Ovary (tissue), 9 donors: Measurements from ENCODE around the gene RAB8B. TPM values are rescaled to one million over a fixed set of nuclear protein-coding genes. Genes with fewer than 3 reads are reported as not detected.
A peak's percentile ranks its signal among the peaks of the same experiment; 100 is the strongest.

Experiments
- DNase-seq, 5 donors: peaks; one replicate each; pipeline ENCODE4 v3.0.0-alpha.2; 2019 to 2020
- H3K27ac ChIP-seq, 2 donors: fragments of 200-600 bp; one replicate each; pipeline versions ENCODE4 v1.5.1 to v1.8.0; 2019 to 2022
- H3K27me3 ChIP-seq: fragments of 200-600 bp; one replicate; pipeline ENCODE4 v1.8.0; 2022
- H3K36me3 ChIP-seq: fragments of 200-600 bp; sonication (generic); one replicate; pipeline ENCODE4 v1.5.1; 2019
- H3K4me1 ChIP-seq: one replicate; pipeline ENCODE4 v1.8.1; 2013; ENCODE audit warnings: mild to moderate bottlenecking, moderate library complexity; ENCODE audit not compliant: insufficient read depth
- H3K4me3 ChIP-seq: fragments of 200-600 bp; sonication (generic); one replicate; pipeline ENCODE4 v1.5.1; 2017
- H3K9me3 ChIP-seq, 2 donors: fragments of 200-600 bp in 1 of 2; sonication (generic) in 1 of 2; one replicate each; pipeline versions ENCODE4 v1.5.1 to v1.8.1; 2013 to 2019; ENCODE audit warnings: mild to moderate bottlenecking in 1 of 2, moderate library complexity in 1 of 2
- EP300 ChIP-seq: sonication (generic); formaldehyde crosslinking; IDR thresholded peaks from one replicate; pipeline ENCODE4 v1.6.1; 2017; ENCODE audit warnings: antibody characterized with exemption
- POLR2A ChIP-seq: fragments of 450-650 bp; IDR thresholded peaks from one replicate; pipeline ENCODE4 v1.6.1; 2017; ENCODE audit warnings: antibody characterized with exemption, mild to moderate bottlenecking, moderate library complexity
- WGBS, 3 donors: extraction: QIAGEN DNeasy Blood & Tissue Kit in 1 of 3; methylation state at CpG; one replicate each; pipeline versions ENCODE4 v1.1.5 to v1.1.7; 2013 to 2017; 5-methylcytosine and 5-hydroxymethylcytosine counted together
- intact Hi-C, 4 donors: fragments of 100-400 bp; cut with DNase I; formaldehyde crosslinking; loops; one replicate each; pipeline versions ENCODE4 v1.11.0 to v1.15.1; 2022 to 2023
- polyA plus RNA-seq, 2 donors: library from polyadenylated mRNA; stranded (reverse); fragments of 200-250 nt in 1 of 2; fragments of 350-450 nt in 1 of 2; fragmentation: Illumina TruSeq in 1 of 2; extraction: RNeasy Lipid Tissue Mini Kit (QIAGEN cat#74804) in 1 of 2; gene quantifications; one replicate each; pipeline ENCODE4 v1.2.3, GENCODE V29; 2013 to 2014
- total RNA-seq, 7 donors: library from RNA; depleted of rRNA in 2 of 7; stranded (reverse); fragments of >200 nt in 2 of 7; fragmentation: NEBNext Ultra II Directional in 3 of 7; extraction: Animal tissue kit (Norgen Biotek cat#: 25700) in 3 of 7; gene quantifications; one replicate each; pipeline versions ENCODE4 v1.1.0 to v1.2.4, GENCODE V29; 2016 to 2023
- TF ChIP-seq, protein P1 (sequence below), 3 donors: fragments of 450-650 bp in 2 of 3; fragments of 200-600 bp in 1 of 3; IDR thresholded peaks; one replicate each; pipeline versions ENCODE4 v1.5.1 to v1.8.0; 2016 to 2022; ENCODE audit warnings: antibody characterized with exemption in 3 of 3, mild to moderate bottlenecking in 1 of 3
- donor health status: DM: no; HTN: no; CAD: no; lungs with moderate emphysema.
- donor health status: DM: no; HTN: no; CAD: no.
- donor health status: Bipolar disorder and iron deficiency.
- donor health status: DM: yes; HTN: yes; CAD: no.
- donor health status: DM: no; HTN: no; CAD: no.
- donor health status: DM: yes; HTN: yes; CAD: no.

RAB8B gene
- total and polyA plus RNA-seq, 9 donors = 18.5 to 58.0 (median 44.8) TPM

DNA sequence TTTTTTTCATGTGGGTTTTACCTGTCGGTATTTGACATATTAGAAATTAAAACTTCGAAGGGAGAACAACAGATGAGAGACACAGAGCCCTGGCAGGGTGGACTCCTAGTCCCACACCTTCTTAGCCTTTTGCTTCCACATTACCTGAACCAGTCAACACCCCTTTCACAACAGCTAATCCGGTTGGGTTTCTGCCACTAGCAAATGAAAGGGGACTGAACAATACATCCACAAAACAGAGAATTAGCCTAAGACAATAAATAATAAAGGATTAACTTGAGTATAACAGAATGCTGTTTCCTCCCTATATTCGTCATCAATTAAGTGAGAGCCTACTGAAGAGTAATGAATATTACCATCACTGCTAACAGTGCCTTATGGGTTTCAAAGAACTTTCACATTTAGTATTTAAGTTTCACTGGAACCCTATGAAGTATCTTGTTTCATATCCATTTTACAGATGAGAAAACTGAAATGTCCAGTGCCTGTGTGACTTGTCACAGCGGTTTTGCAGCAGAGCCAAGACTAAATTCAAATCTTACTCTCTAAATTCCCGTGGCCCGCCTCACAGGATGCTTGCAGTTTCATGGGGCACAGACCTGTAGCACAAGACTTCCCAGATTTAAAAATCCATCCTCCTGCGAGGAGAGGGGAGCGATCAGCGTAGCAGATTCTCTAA, 1.0 kb upstream of the RAB8B start:
- intact Hi-C loops = loop anchor here in 1 of 4 donors (10.0 kb wide), 1 partner anchor 86 kb away; the partner anchor contains the start of gene APH1B
- Histone ChIP-seq H3K27ac (peak overlapping the region in 1 of 2 donors; percentile 58), H3K4me1 (peaks cover 5% of the 10 kb centered on the region), H3K4me3 (peak overlapping the region; percentile 91), H3K9me3 (no peaks in the 10 kb centered on the region), H3K27me3 (no peaks in the 10 kb centered on the region), H3K36me3 (no peaks in the 10 kb centered on the region)
- 37 to 41% (median 38%) methylated on average over 10 of the region's 10 CpGs for whole genome bisulfite sequencing, 3 donors
- no peak for TF ChIP-seq EP300
- TF ChIP-seq POLR2A = no peak
- TF ChIP-seq, protein P1, sequence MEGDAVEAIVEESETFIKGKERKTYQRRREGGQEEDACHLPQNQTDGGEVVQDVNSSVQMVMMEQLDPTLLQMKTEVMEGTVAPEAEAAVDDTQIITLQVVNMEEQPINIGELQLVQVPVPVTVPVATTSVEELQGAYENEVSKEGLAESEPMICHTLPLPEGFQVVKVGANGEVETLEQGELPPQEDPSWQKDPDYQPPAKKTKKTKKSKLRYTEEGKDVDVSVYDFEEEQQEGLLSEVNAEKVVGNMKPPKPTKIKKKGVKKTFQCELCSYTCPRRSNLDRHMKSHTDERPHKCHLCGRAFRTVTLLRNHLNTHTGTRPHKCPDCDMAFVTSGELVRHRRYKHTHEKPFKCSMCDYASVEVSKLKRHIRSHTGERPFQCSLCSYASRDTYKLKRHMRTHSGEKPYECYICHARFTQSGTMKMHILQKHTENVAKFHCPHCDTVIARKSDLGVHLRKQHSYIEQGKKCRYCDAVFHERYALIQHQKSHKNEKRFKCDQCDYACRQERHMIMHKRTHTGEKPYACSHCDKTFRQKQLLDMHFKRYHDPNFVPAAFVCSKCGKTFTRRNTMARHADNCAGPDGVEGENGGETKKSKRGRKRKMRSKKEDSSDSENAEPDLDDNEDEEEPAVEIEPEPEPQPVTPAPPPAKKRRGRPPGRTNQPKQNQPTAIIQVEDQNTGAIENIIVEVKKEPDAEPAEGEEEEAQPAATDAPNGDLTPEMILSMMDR (IDR thresholded peaks at IDR 0.05) = no peak
- no peak for DNase-seq

DNA sequence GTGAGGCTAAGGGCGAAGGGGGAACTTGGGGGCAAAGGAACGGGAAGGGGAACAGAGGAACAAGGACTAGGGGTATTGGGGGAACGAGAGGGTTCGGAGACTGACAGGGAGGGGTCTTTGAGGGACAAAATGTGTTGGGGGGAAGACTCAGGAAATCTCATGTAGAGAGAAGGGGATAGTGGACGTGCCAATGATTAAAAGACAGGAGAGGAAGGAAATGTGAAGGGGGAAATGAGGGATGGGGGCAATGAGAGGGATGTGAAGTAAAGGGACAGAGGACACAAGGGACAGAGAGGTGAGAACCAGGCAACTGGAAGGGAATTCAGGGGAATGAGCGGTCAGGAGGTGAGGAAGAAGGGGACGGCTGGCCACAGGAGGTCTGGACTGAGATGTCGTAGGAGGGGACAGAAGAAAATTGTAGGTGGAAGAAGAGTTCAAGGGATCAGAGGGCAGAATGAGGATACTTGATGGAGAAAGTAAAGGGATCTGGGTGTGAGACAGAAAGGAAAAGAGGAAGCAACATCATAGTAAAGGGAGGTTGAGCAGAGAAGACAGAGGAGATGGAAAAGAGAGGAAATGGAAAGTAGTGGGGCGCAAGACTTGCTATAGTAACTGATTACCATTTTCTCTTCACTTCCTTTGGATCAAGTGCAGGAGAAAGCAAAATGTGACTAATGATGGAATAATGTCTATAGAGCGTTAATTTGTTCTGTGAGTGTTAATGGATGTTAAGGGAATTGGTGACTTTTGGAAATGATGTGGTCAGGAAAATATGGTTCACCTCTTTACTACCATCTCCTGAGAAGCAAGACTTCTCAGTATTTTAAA, 749 bp downstream of the RAB8B start:
- 2 to 5% (median 4%) methylated on average over 10 of the region's 10 CpGs for WGBS, 3 donors
- peak overlapping the region; percentile 91 for H3K4me3 ChIP-seq
- no peaks in the 10 kb centered on the region for H3K36me3 ChIP-seq
- no peak for DNase-seq
- intact Hi-C loops = loop anchor here in 1 of 4 donors (10.0 kb wide), 1 partner anchor 85 kb away; the partner anchor contains the start of gene APH1B
- H3K27me3 ChIP-seq = no peaks in the 10 kb centered on the region
- H3K27ac ChIP-seq = peak overlapping the region in 1 of 2 donors; percentile 58
- peaks cover 8% of the 10 kb centered on the region for H3K4me1 ChIP-seq
- TF ChIP-seq, protein P1 (IDR thresholded peaks at IDR 0.05) = no peak
- TF ChIP-seq POLR2A = no peak
- TF ChIP-seq EP300 = no peak
- no peaks in the 10 kb centered on the region for H3K9me3 ChIP-seq

DNA sequence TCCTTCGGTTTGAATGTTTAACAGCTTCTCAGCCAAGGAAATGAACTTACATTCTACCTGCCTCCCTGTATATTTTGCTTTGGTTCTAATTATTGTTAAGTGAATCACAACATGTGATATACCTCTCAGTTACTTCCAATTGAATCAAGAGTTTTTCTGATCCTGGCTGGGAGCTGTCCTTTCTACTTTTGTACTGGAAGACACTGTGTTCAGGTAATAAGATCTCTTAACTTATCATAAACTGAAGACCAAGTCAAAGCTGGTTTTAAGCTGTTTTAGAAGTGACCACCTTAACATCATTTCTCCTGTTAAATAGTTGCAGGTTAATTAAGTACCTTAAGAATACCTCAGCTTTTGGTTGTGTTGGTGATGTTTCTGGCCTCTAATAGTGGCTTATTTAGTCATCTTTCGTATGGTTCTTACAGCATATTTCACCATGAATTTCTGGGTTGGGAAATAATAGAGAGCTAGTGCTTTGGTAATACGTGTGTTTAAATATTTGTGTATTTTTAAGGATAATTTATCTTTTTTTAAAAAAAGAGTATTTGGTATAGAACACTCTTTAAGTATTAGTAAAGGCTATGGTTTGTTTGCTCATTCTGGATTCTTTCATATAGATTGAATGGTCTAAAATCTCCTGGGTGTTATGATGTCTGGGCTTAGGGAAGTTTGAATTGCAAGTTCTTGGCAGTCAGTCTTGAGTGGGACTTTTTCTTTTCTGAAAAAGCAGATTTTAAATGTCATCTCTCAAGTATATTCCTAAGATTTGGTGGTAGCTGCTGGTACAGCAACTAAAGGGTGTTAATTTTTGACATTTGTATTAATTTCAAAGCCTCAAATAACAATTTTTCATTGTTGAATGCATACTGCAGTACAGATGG, 1.6 kb downstream of the RAB8B start:
- intact Hi-C loops = no loop called here
- no peak for DNase-seq
- TF ChIP-seq EP300 (no peak), POLR2A (no peak)
- TF ChIP-seq, protein P1 (IDR thresholded peaks at IDR 0.05) = no peak
- 20 to 34% (median 32%) methylated on average over 3 of the region's 3 CpGs for WGBS, 3 donors
- H3K27me3 ChIP-seq = no peaks in the 10 kb centered on the region
- H3K4me3 ChIP-seq = peak overlapping the region; percentile 91
- no peaks in the 10 kb centered on the region for H3K36me3 ChIP-seq
- peaks cover 12% of the 10 kb centered on the region for H3K4me1 ChIP-seq
- peak overlapping the region in 1 of 2 donors; percentile 58 for H3K27ac ChIP-seq
- H3K9me3 ChIP-seq = no peaks in the 10 kb centered on the region
